Measurements from ENCODE around the gene ADCY9. TPM values are rescaled to one million over a fixed set of nuclear protein-coding genes. Genes with fewer than 3 reads are reported as not detected.

ADCY9 gene
- total RNA-seq, 1 experiment from 2014 or later: 7.1 TPM

DNA sequence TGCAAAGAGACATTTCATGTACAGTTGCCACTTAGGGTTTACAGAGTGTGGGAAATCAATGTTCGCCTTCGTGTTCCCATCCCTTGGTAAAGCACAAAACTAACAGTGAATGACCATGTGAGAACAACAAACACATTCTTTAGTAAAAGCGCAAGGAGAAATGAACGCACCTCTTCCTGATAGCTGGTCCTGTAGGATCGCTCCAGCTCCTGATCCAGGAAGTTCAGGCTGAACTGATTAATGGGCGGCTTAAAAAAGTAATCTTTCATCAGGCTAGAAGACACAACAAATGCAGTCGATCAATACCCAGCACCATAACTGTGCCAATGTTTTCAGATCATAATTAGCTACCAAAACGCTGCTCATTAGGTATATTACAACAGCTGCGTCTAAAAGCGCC lies 127.4 kb downstream of the ADCY9 start:
- H3K4me1 Mint-ChIP-seq (ENCODE audit: low read depth, unreplicated experiment): no peaks in the 10 kb centered on the region
- BruUV-seq (replicated peaks): no TSS peak
- peaks cover 4% of the 10 kb centered on the region for H3K36me3 Mint-ChIP-seq (ENCODE audit: insufficient read depth, unreplicated experiment)
- intact Hi-C loops (cut with micrococcal nuclease; ENCODE audit: unreplicated experiment): loop anchor here (10.0 kb wide), 1 partner anchor 126 kb away; the partner anchor contains the start of gene ADCY9
- CTCF ChIA-PET: interaction anchor here (0.7 to 1.1 kb wide), 2 partner anchors 86 to 212 kb away, joined by 3 to 6 read pairs; no protein-coding TSS in a partner anchor
- H3K4me3 Mint-ChIP-seq (ENCODE audit: low read depth, unreplicated experiment): no peak overlapping the region
- H3K27me3 Mint-ChIP-seq (ENCODE audit: unreplicated experiment): no peaks in the 10 kb centered on the region
- H3K27ac Mint-ChIP-seq (ENCODE audit: unreplicated experiment): no peak overlapping the region
- no peaks in the 10 kb centered on the region for H3K9me3 Mint-ChIP-seq (ENCODE audit: low read depth, unreplicated experiment)
- no peak for DNase-seq
- TF ChIP-seq, protein P1, sequence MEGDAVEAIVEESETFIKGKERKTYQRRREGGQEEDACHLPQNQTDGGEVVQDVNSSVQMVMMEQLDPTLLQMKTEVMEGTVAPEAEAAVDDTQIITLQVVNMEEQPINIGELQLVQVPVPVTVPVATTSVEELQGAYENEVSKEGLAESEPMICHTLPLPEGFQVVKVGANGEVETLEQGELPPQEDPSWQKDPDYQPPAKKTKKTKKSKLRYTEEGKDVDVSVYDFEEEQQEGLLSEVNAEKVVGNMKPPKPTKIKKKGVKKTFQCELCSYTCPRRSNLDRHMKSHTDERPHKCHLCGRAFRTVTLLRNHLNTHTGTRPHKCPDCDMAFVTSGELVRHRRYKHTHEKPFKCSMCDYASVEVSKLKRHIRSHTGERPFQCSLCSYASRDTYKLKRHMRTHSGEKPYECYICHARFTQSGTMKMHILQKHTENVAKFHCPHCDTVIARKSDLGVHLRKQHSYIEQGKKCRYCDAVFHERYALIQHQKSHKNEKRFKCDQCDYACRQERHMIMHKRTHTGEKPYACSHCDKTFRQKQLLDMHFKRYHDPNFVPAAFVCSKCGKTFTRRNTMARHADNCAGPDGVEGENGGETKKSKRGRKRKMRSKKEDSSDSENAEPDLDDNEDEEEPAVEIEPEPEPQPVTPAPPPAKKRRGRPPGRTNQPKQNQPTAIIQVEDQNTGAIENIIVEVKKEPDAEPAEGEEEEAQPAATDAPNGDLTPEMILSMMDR (IDR thresholded peaks at IDR 0.05; ENCODE audit: unreplicated experiment): no peak

DNA sequence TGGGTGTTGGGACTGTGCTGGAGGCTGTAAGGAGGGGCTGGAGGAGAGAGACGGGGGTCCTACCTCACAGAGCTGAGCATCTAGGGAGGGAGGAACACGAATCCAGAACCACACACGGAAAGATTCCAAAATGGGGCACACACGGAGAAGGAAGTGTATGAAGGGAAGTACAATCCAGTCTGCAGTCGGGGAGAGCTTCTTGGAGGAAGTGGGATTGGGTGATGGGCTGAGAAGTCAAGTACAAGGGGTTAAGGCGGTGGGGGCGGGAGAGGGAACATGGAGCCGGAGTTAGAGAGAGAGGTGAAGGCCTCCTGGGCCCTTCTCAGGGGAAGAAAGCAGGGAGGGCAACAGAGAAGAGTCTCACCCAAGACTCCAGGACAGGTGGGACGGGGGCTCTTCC lies 128.2 kb downstream of the ADCY9 start:
- intact Hi-C loops (cut with micrococcal nuclease; ENCODE audit: unreplicated experiment): loop anchor here (10.0 kb wide), 1 partner anchor 127 kb away; the partner anchor contains the start of gene ADCY9

DNA sequence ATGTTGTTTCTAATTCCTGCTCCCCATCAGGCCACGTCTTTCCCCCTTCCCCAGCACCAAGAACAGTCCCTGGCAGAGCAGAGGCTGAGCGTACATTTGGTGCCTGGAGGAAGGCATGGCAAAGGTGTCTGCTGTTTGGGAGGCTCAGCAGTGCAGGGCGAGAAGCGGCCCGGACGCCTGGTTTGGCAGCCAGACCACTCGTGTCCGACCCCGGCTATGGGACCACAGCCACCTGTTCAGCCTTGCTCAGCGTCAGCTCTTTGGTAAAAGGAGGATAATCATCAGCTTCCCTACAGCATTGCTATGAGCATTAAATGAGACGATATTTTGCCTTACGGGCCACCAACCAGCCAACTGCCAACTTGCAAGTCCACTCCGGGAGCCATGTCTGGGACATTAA lies 129.0 kb downstream of the ADCY9 start:
- DNase-seq: no peak
- Mint-ChIP-seq H3K36me3 (ENCODE audit: insufficient read depth, unreplicated experiment) (peaks cover 8% of the 10 kb centered on the region), H3K27ac (ENCODE audit: unreplicated experiment) (no peak overlapping the region), H3K4me1 (ENCODE audit: low read depth, unreplicated experiment) (peaks cover 8% of the 10 kb centered on the region), H3K27me3 (ENCODE audit: unreplicated experiment) (no peaks in the 10 kb centered on the region), H3K9me3 (ENCODE audit: low read depth, unreplicated experiment) (no peaks in the 10 kb centered on the region), H3K4me3 (ENCODE audit: low read depth, unreplicated experiment) (no peak overlapping the region)
- TF ChIP-seq, protein P1 (IDR thresholded peaks at IDR 0.05; ENCODE audit: unreplicated experiment): no peak
- CTCF ChIA-PET: no interaction called here
- intact Hi-C loops (cut with micrococcal nuclease; ENCODE audit: unreplicated experiment): loop anchor here (10.0 kb wide), 1 partner anchor 128 kb away; the partner anchor contains the start of gene ADCY9
- no TSS peak for BruUV-seq (replicated peaks)

More for the DNA sequence above, 128.2 kb downstream of the ADCY9 start:
- no peak overlapping the region for H3K4me3 Mint-ChIP-seq (ENCODE audit: low read depth, unreplicated experiment)
- CTCF ChIA-PET: no interaction called here
- no peaks in the 10 kb centered on the region for H3K9me3 Mint-ChIP-seq (ENCODE audit: low read depth, unreplicated experiment)
- peaks cover 7% of the 10 kb centered on the region for H3K36me3 Mint-ChIP-seq (ENCODE audit: insufficient read depth, unreplicated experiment)
- H3K27me3 Mint-ChIP-seq (ENCODE audit: unreplicated experiment): no peaks in the 10 kb centered on the region
- H3K27ac Mint-ChIP-seq (ENCODE audit: unreplicated experiment): no peak overlapping the region
- TF ChIP-seq, protein P1 (IDR thresholded peaks at IDR 0.05; ENCODE audit: unreplicated experiment): no peak
- no peak for DNase-seq
- no TSS peak for BruUV-seq (replicated peaks)
- peaks cover 6% of the 10 kb centered on the region for H3K4me1 Mint-ChIP-seq (ENCODE audit: low read depth, unreplicated experiment)

DNA sequence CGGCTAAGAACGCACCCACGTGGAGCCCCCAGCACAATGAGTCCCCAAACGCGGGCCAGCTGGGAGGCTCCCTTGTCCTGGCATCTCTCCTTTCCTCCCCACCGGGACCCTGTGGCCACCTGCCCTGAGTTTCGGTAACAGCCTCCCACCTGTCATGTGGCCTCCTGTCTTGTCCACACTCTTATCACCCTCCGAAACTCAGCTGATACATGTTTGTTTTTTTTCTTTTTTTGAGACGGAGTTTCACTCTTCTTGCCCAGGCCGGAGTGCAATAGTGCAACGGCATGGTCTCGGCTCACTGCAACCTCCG lies 130.1 kb downstream of the ADCY9 start:
- H3K36me3 Mint-ChIP-seq (ENCODE audit: insufficient read depth, unreplicated experiment): peaks cover 8% of the 10 kb centered on the region
- no peaks in the 10 kb centered on the region for H3K9me3 Mint-ChIP-seq (ENCODE audit: low read depth, unreplicated experiment)
- peaks cover 8% of the 10 kb centered on the region for H3K4me1 Mint-ChIP-seq (ENCODE audit: low read depth, unreplicated experiment)
- no peak for DNase-seq
- no peak overlapping the region for H3K4me3 Mint-ChIP-seq (ENCODE audit: low read depth, unreplicated experiment)
- CTCF ChIA-PET: no interaction called here
- no peak overlapping the region for H3K27ac Mint-ChIP-seq (ENCODE audit: unreplicated experiment)
- no peaks in the 10 kb centered on the region for H3K27me3 Mint-ChIP-seq (ENCODE audit: unreplicated experiment)
- TF ChIP-seq, protein P1 (IDR thresholded peaks at IDR 0.05; ENCODE audit: unreplicated experiment): no peak
- no TSS peak for BruUV-seq (replicated peaks)
- intact Hi-C loops (cut with micrococcal nuclease; ENCODE audit: unreplicated experiment): loop anchor here (10.0 kb wide), 1 partner anchor 129 kb away; the partner anchor contains the start of gene ADCY9
